ENCODE measurements around the gene TEX50.

DNA sequence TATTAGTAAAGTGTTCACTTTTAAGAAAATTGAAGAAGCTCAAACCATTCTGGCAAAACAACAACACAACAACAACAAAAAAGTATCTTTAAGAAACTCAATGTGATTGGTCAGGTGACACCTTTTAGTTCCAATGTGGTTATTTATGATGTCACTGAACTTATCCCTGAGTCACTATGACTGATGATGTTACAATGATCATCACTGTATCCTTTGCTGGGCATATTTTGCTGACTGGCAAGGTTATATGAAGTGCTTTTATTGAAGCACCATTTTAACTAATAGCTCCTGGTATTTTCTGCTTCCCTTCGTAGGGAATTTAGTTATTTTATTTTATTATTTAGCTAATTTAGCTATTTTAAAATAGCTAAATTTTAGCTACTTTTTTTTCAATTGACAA, at the start of gene TEX50:
- no peak for TF ChIP-seq CTCF (conservative IDR thresholded peaks at IDR 0.05; ENCODE audit: low read depth, low read length)
- TF ChIP-seq EZH2 (IDR thresholded peaks at IDR 0.05; ENCODE audit: low read length, unreplicated experiment): no peak
